DOHH2 (cell line): ENCODE results near the gene UBQLN4.

Experiments used
- CTCF ChIP-seq: fragments of 200-600 bp; sonication (generic); IDR thresholded peaks from one replicate; pipeline ENCODE4 v1.5.1; 2014; ENCODE audit warnings: antibody characterized with exemption, mild to moderate bottlenecking, low read depth, low read length; ENCODE audit not compliant: poor library complexity, severe bottlenecking
- EZH2phosphoT487 ChIP-seq: fragments of 200-600 bp; sonication (generic); IDR thresholded peaks from 2 replicates; pipeline ENCODE4 v1.6.1; 2017; ENCODE audit warnings: borderline replicate concordance, mild to moderate bottlenecking, antibody characterized with exemption, low read length, moderate library complexity, mixed read lengths

- no peak for TF ChIP-seq CTCF
- TF ChIP-seq EZH2phosphoT487, result no peak
Observed at GRCh38 chr1:156102633-156103511, 49.3 kb upstream of the UBQLN4 start.
